Smooth muscle cell (in vitro differentiated cells): ENCODE measurements around the gene GAA. TPM values are rescaled to one million over a fixed set of nuclear protein-coding genes. Genes with fewer than 3 reads are reported as not detected.

Experiments used
- DNase-seq: peaks from one replicate; lab custom pipeline; 2025; ENCODE audit not compliant: unreplicated experiment; lab: John Stamatoyannopoulos, UW
- H2AFZ ChIP-seq: fragments of 200-600 bp; sonication (generic); 2 replicates; pipeline ENCODE4 v1.6.0; 2016; ENCODE audit warnings: antibody characterized with exemption, low read depth, mild to moderate bottlenecking
- H3F3A ChIP-seq: fragments of 200-600 bp; sonication (generic); 2 replicates; pipeline ENCODE4 v1.6.0; 2017; ENCODE audit warnings: antibody characterized with exemption, low read depth
- H3K27ac ChIP-seq: fragments of 200-600 bp; sonication (generic); 2 replicates; pipeline ENCODE4 v1.5.1; 2016; ENCODE audit warnings: low read depth, mild to moderate bottlenecking
- H3K27me3 ChIP-seq: fragments of 200-600 bp; sonication (generic); 2 replicates; pipeline ENCODE4 v1.6.1; 2016; ENCODE audit warnings: low read depth, mild to moderate bottlenecking
- H3K36me3 ChIP-seq: fragments of 200-600 bp; sonication (generic); 2 replicates; pipeline ENCODE4 v1.5.1; 2016; ENCODE audit warnings: low read depth
- H3K4me1 ChIP-seq: fragments of 200-600 bp; sonication (generic); 2 replicates; pipeline ENCODE4 v1.5.1; 2016; ENCODE audit warnings: low read depth
- H3K4me2 ChIP-seq: fragments of 200-600 bp; sonication (generic); 2 replicates; pipeline ENCODE4 v1.6.0; 2016; ENCODE audit warnings: mild to moderate bottlenecking
- H3K4me3 ChIP-seq: fragments of 200-600 bp; sonication (generic); 2 replicates; pipeline ENCODE4 v1.5.1; 2016; ENCODE audit warnings: mild to moderate bottlenecking
- H3K79me2 ChIP-seq: fragments of 200-600 bp; sonication (generic); 2 replicates; pipeline ENCODE4 v1.6.0; 2016; ENCODE audit warnings: low read depth, mild to moderate bottlenecking
- H3K9ac ChIP-seq: fragments of 200-600 bp; sonication (generic); 2 replicates; pipeline ENCODE4 v1.6.0; 2016; ENCODE audit warnings: low read depth
- H3K9me3 ChIP-seq: fragments of 200-600 bp; sonication (generic); replicated peaks from 2 replicates; pipeline ENCODE4 v1.5.1; 2016; ENCODE audit warnings: low read depth
- H4K20me1 ChIP-seq: fragments of 200-600 bp; sonication (generic); 2 replicates; pipeline ENCODE4 v1.6.0; 2016; ENCODE audit warnings: low read depth
- CTCF ChIP-seq: fragments of 200-600 bp; sonication (generic); IDR thresholded peaks from 2 replicates; pipeline ENCODE4 v1.5.1; 2017; ENCODE audit warnings: borderline replicate concordance, mild to moderate bottlenecking, antibody characterized with exemption; ENCODE audit not compliant: insufficient read depth, poor library complexity, severe bottlenecking
- WGBS: methylation state at CpG from one replicate; pipeline ENCODE4 v1.1.7; 2016; ENCODE audit warnings: low lambda C conversion rate; 5-methylcytosine and 5-hydroxymethylcytosine counted together
- polyA plus RNA-seq: library from polyadenylated mRNA; unstranded; fragments of >200 nt; fragmentation: Nextera tagmentation; extraction: Ambion mirVana; gene quantifications from 2 replicates; pipeline ENCODE4 v1.2.1, GENCODE V29; 2016
- total RNA-seq: library from RNA; depleted of rRNA; stranded (reverse); fragments of >200 nt; gene quantifications from 2 replicates; pipeline ENCODE4 v1.2.3, GENCODE V29; 2014

GAA gene
- total RNA-seq (36.6 and 37.4 TPM in 2 replicates), polyA plus RNA-seq (53.6 and 56.5 TPM in 2 replicates)

GRCh38 chr17:80101011-80101945 is at the start of gene GAA:
Gene GAA, plus strand, starts transcription at chr17:80101581. Its CDS starts 3,006 bp downstream, at chr17:80104587.
- peak within 1 kb of the TSS; percentile 95 for H2AFZ ChIP-seq

DNA sequence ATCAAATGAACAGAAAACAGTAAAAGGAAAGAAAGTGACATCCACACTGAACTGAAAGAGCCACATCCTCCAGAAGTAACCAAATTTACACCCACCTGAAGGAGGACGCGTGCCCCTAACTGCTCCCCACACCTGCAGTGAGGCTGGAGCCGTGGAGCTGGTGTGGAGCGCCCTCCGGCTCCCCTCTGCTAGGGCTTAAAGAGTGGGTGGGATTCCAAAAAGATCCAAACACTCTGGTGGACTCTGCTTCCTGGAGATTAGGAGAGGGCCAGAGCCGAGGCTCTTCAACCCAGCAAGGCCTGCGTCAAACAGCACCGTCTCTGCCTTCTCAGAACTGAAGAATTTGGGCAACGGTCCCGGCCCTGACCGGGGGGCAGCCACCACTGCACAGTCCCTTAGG is 49.7 kb upstream of the GAA start:
- Histone ChIP-seq H3K79me2 (no peaks in the 10 kb centered on the region), H4K20me1 (no peaks in the 10 kb centered on the region), H3K4me3 (no peak overlapping the region), H3K9ac (no peak overlapping the region), H3K36me3 (no peaks in the 10 kb centered on the region), H2AFZ (no peak overlapping the region), H3K4me1 (no peaks in the 10 kb centered on the region), H3F3A (peaks cover 26% of the 10 kb centered on the region), H3K27me3 (no peaks in the 10 kb centered on the region), H3K27ac (no peak overlapping the region), H3K4me2 (no peak overlapping the region), H3K9me3 (no peaks in the 10 kb centered on the region)
- no peak for TF ChIP-seq CTCF
- DNase-seq = no peak
- 85% methylated on average over 11 of the region's 11 CpGs for WGBS

More at GRCh38 chr17:80101011-80101945, at the start of gene GAA:
- H3K9ac ChIP-seq = peak within 1 kb of the TSS; percentile 76
- WGBS = 2% methylated on average over 54 of the region's 114 CpGs
- peak within 1 kb of the TSS; percentile 78 for H3K4me3 ChIP-seq
- no peaks in the 10 kb centered on the region for H3K79me2 ChIP-seq
- no peaks in the 10 kb centered on the region for H3K9me3 ChIP-seq
- H3K4me1 ChIP-seq = peaks cover 5% of the 10 kb centered on the region
- peak; percentile 73 for DNase-seq
- H3K4me2 ChIP-seq = peak within 1 kb of the TSS; percentile 99
- H3K36me3 ChIP-seq = no peaks in the 10 kb centered on the region
- H4K20me1 ChIP-seq = no peaks in the 10 kb centered on the region
- peak within 1 kb of the TSS; percentile 4 for H3K27ac ChIP-seq
- TF ChIP-seq CTCF = peak; percentile 72
- H3K27me3 ChIP-seq = no peaks in the 10 kb centered on the region
- H3F3A ChIP-seq = no peaks in the 10 kb centered on the region

DNA sequence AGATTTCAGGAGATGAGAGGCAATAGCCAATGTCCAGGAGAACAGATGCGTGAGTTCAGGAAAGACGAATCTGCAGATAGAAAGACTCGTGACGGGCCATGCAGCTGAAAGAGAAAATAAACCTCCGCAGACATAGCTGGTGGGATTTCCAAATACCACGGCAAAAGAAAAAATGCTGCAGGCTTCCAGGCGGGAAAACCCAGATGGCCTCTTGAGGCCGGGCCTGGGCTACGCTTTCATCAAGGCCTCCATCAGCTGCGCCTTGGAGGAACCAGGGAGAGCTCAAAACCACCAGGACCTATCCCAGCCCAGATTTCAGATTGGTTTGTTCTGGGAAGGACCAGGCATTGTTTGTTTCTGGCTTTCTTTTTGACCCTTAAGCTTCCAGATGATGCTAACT is 48.3 kb upstream of the GAA start:
- H2AFZ ChIP-seq = no peak overlapping the region
- WGBS = 50% methylated on average over 10 of the region's 10 CpGs
- DNase-seq = peak; percentile 3

More for the DNA sequence above, 48.3 kb upstream of the GAA start:
- peaks cover 26% of the 10 kb centered on the region for H3F3A ChIP-seq
- H3K9me3 ChIP-seq = no peaks in the 10 kb centered on the region
- no peaks in the 10 kb centered on the region for H3K27me3 ChIP-seq
- H3K4me2 ChIP-seq = peak overlapping the region; percentile 24
- H3K4me3 ChIP-seq = no peak overlapping the region
- no peak for TF ChIP-seq CTCF
- no peaks in the 10 kb centered on the region for H3K36me3 ChIP-seq
- no peaks in the 10 kb centered on the region for H3K79me2 ChIP-seq
- no peaks in the 10 kb centered on the region for H3K4me1 ChIP-seq
- no peaks in the 10 kb centered on the region for H4K20me1 ChIP-seq
- peak overlapping the region; percentile 71 for H3K27ac ChIP-seq
- H3K9ac ChIP-seq = no peak overlapping the region
